Panc1 (cell line): ENCODE data around the gene LTC4S. TPM values are rescaled to one million over a fixed set of nuclear protein-coding genes. Genes with fewer than 3 reads are reported as not detected.

Source experiments
- ATAC-seq: fragments of 200-7000 bp; cut with Tn5 transposase; 2 replicates; pipeline ENCODE4 v1.9.1; 2020; ENCODE audit warnings: mild to moderate bottlenecking, moderate library complexity
- BruUV-seq: library from RNA; stranded (reverse); fragments of 400-500 nt; replicated peaks from 2 replicates; lab custom pipeline; 2021; lab: Mats Ljungman, UMichigan
- CTCF ChIA-PET: fragments of 300-600 bp; sonication (Branson Sonifier 250); formaldehyde crosslinking; loops from one replicate; lab custom pipeline; 2022; ENCODE audit warnings: antibody characterized with exemption; lab: Charles Lee
- POLR2A ChIA-PET: fragments of 300-600 bp; sonication (Branson Sonifier 250); formaldehyde crosslinking; loops from one replicate; lab custom pipeline; 2022; ENCODE audit warnings: antibody characterized with exemption; lab: Charles Lee
- DNase-seq: peaks from one replicate; pipeline ENCODE4 v3.0.0-alpha.2; 2010; ENCODE audit warnings: low read depth, low spot score
- H3K27ac ChIP-seq: 2 replicates; pipeline ENCODE4 v1.5.1; 2011; ENCODE audit warnings: mild to moderate bottlenecking, low read length, inconsistent platforms
- H3K27me3 ChIP-seq: fragments of 200-500 bp; sonication (Bioruptor generic); 2 replicates; pipeline ENCODE4 v1.6.0; 2014; ENCODE audit warnings: low read length, inconsistent platforms; ENCODE audit not compliant: control insufficient read depth, insufficient read depth
- H3K36me3 ChIP-seq: fragments of 200-500 bp; sonication (Bioruptor generic); 2 replicates; pipeline ENCODE4 v1.5.1; 2014; ENCODE audit warnings: inconsistent platforms, mild to moderate bottlenecking, low read length, moderate library complexity; ENCODE audit not compliant: control insufficient read depth, insufficient read depth
- H3K4me1 ChIP-seq: 2 replicates; pipeline ENCODE4 v1.5.1; 2011; ENCODE audit warnings: inconsistent platforms, mild to moderate bottlenecking, low read length, moderate library complexity; ENCODE audit not compliant: control insufficient read depth, insufficient read depth
- H3K4me3 ChIP-seq, 2 experiments: 2 replicates each; pipeline ENCODE4 v1.5.1; 2011 to 2012; ENCODE audit warnings: low read depth in 2 of 2, low read length in 2 of 2, mild to moderate bottlenecking in 2 of 2, inconsistent platforms in 1 of 2, moderate library complexity in 1 of 2
- H3K9me3 ChIP-seq: fragments of 200-500 bp; sonication (Bioruptor generic); 2 replicates; pipeline ENCODE4 v1.5.1; 2014; ENCODE audit warnings: low read depth, mild to moderate bottlenecking, inconsistent platforms, low read length, moderate library complexity; ENCODE audit not compliant: control insufficient read depth, insufficient read depth
- POLR2AphosphoS5 ChIP-seq: IDR thresholded peaks from 2 replicates; pipeline ENCODE4 v1.6.1; 2012; ENCODE audit warnings: mild to moderate bottlenecking, low read depth, low read length, moderate library complexity
- SIN3A ChIP-seq: IDR thresholded peaks from 2 replicates; pipeline ENCODE4 v1.6.1; 2012; ENCODE audit warnings: low read depth, mild to moderate bottlenecking, low read length, moderate library complexity, borderline replicate concordance; ENCODE audit not compliant: insufficient read depth
- TCF7L2 ChIP-seq: IDR thresholded peaks from 2 replicates; pipeline ENCODE4 v1.6.1; 2011; ENCODE audit warnings: mild to moderate bottlenecking, low read depth, low read length, inconsistent platforms
- in situ Hi-C: cut with HindIII; loops from 2 replicates; pipeline ENCODE4 v1.10.0; 2016; ENCODE audit warnings: low sequenced_read_pairs, low pct_unique_long_range_greater_than_20kb
- intact Hi-C: fragments of 100-400 bp; cut with micrococcal nuclease; formaldehyde crosslinking; loops from one replicate; pipeline ENCODE4 v1.10.0; 2022; ENCODE audit not compliant: unreplicated experiment
- total RNA-seq: library from RNA; stranded (reverse); gene quantifications from one replicate; pipeline ENCODE4 v1.2.1, GENCODE V29; 2021; ENCODE audit not compliant: unreplicated experiment
- TF ChIP-seq, protein P1 (sequence below): fragments of 450-650 bp; IDR thresholded peaks from 2 replicates; pipeline ENCODE4 v1.5.1; 2017; ENCODE audit warnings: mild to moderate bottlenecking
- TF ChIP-seq, protein P2 (sequence below), 2 experiments: IDR thresholded peaks; 2 replicates each; pipeline ENCODE4 v1.6.1; 2011 to 2012; ENCODE audit warnings: low read depth in 2 of 2, control low read depth in 1 of 2, low read length in 1 of 2, mild to moderate bottlenecking in 1 of 2, moderate library complexity in 1 of 2; ENCODE audit not compliant: insufficient read depth in 1 of 2

The LTC4S gene
- total RNA-seq, 1 experiment from 2014 or later, result 0.69 TPM

DNA sequence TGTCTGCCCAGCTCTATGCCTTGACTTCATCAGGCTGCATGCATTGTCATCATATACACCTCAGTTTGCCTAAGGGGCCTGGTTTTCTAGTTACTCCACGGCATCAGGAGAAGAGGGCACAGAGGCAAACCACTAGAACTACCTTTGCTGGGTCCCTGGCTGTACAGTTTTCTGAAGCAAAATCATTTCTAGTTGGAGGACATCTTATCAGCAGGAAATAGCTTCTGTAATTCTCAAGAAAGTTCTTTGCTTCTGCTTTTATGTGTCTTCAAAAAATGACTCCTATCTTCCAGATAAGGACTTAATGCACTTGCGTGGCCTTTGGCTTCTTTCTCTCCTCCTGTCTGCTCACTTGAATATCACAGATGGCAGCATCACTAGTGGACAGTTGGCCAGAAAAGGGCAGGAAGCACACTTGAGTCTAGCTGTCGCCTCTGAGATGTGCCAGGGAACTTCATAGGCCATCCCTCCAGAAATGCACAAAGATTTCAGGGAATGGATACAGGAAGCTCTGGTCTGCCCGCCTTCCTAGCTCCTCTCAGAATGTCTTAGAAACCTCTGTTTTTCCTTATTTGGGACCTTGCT is 22.4 kb upstream of the LTC4S start:
- Histone ChIP-seq H3K9me3 (no peaks in the 10 kb centered on the region), H3K36me3 (peaks cover 8% of the 10 kb centered on the region), H3K27me3 (no peaks in the 10 kb centered on the region), H3K27ac (no peak overlapping the region), H3K4me1 (no peaks in the 10 kb centered on the region), H3K4me3 (no peak overlapping the region)
- intact Hi-C loops, result no loop called here
- ChIA-PET CTCF (interaction anchor here (1.3 kb wide), 1 partner anchor 8 kb away, joined by 3 read pairs; no protein-coding TSS in a partner anchor), POLR2A (interaction anchor here (0.6 kb wide), 2 partner anchors 14 to 24 kb away, joined by 5 to 15 read pairs; no protein-coding TSS in a partner anchor)
- TF ChIP-seq, protein P1, sequence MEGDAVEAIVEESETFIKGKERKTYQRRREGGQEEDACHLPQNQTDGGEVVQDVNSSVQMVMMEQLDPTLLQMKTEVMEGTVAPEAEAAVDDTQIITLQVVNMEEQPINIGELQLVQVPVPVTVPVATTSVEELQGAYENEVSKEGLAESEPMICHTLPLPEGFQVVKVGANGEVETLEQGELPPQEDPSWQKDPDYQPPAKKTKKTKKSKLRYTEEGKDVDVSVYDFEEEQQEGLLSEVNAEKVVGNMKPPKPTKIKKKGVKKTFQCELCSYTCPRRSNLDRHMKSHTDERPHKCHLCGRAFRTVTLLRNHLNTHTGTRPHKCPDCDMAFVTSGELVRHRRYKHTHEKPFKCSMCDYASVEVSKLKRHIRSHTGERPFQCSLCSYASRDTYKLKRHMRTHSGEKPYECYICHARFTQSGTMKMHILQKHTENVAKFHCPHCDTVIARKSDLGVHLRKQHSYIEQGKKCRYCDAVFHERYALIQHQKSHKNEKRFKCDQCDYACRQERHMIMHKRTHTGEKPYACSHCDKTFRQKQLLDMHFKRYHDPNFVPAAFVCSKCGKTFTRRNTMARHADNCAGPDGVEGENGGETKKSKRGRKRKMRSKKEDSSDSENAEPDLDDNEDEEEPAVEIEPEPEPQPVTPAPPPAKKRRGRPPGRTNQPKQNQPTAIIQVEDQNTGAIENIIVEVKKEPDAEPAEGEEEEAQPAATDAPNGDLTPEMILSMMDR, result no peak
- no peak for TF ChIP-seq TCF7L2
- TF ChIP-seq SIN3A, result no peak
- no peak for TF ChIP-seq POLR2AphosphoS5
- TF ChIP-seq, protein P2, sequence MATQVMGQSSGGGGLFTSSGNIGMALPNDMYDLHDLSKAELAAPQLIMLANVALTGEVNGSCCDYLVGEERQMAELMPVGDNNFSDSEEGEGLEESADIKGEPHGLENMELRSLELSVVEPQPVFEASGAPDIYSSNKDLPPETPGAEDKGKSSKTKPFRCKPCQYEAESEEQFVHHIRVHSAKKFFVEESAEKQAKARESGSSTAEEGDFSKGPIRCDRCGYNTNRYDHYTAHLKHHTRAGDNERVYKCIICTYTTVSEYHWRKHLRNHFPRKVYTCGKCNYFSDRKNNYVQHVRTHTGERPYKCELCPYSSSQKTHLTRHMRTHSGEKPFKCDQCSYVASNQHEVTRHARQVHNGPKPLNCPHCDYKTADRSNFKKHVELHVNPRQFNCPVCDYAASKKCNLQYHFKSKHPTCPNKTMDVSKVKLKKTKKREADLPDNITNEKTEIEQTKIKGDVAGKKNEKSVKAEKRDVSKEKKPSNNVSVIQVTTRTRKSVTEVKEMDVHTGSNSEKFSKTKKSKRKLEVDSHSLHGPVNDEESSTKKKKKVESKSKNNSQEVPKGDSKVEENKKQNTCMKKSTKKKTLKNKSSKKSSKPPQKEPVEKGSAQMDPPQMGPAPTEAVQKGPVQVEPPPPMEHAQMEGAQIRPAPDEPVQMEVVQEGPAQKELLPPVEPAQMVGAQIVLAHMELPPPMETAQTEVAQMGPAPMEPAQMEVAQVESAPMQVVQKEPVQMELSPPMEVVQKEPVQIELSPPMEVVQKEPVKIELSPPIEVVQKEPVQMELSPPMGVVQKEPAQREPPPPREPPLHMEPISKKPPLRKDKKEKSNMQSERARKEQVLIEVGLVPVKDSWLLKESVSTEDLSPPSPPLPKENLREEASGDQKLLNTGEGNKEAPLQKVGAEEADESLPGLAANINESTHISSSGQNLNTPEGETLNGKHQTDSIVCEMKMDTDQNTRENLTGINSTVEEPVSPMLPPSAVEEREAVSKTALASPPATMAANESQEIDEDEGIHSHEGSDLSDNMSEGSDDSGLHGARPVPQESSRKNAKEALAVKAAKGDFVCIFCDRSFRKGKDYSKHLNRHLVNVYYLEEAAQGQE (IDR thresholded peaks at IDR 0.05; ENCODE audit: insufficient read depth in 1 of 2, low read depth in 2 of 2, low read length in 1 of 2), result no peak
- DNase-seq (no peak), ATAC-seq (no peak)
- BruUV-seq, result no TSS peak
- in situ Hi-C loops, result no loop called here

DNA sequence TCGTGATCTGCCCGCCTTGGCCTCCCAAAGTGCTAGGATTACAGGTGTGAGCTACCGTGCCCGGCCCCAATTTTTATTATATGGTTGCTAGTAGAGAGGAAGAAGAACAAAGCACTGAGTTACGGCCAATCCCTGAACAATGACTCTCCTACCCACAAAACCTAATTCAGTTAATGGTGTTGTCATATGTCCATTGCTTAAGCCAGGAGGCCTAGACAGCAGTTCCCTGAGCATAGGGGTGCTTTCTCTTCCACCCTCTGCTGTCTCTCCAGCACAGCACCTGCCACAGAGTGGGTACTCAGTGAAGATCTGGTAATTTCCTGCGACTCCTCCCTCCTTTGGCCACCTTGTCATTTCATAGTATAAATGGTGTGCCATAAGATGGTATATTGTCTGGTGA is 21.4 kb upstream of the LTC4S start:
- ChIA-PET POLR2A (no interaction called here), CTCF (no interaction called here)
- in situ Hi-C loops, result no loop called here
- BruUV-seq, result no TSS peak
- H3K9me3 ChIP-seq, result no peaks in the 10 kb centered on the region
- no peaks in the 10 kb centered on the region for H3K27me3 ChIP-seq
- no peak for DNase-seq
- H3K27ac ChIP-seq, result no peak overlapping the region
- no peaks in the 10 kb centered on the region for H3K4me1 ChIP-seq
- peaks cover 5% of the 10 kb centered on the region for H3K36me3 ChIP-seq
- TF ChIP-seq, protein P2 (IDR thresholded peaks at IDR 0.05; ENCODE audit: insufficient read depth in 1 of 2, low read depth in 2 of 2, low read length in 1 of 2), result no peak
- no peak for TF ChIP-seq SIN3A
- no peak for TF ChIP-seq TCF7L2
- TF ChIP-seq, protein P1, result no peak
- no peak for TF ChIP-seq POLR2AphosphoS5
- no peak for ATAC-seq
- intact Hi-C loops, result no loop called here
- H3K4me3 ChIP-seq, result no peak overlapping the region
